Stimulated activated CD8-positive, alpha-beta memory T cell treated with anti-CD3 and anti-CD28 coated beads, Interleukin-15, amount 100 ng/mL, for 4 hours (primary cell): ENCODE data around the gene CCDC134.

ENCODE experiments used
- DNase-seq, 2 donors: peaks; one replicate each; pipeline ENCODE4 v3.0.0-alpha.2; 2020; ENCODE audit warnings: low read depth in 2 of 2

CCDC134 gene

GRCh38 chr22:41782751-41783150, 17.7 kb upstream of the CCDC134 start:
- DNase-seq: no peak

- no peak for DNase-seq
These were observed 13.1 kb upstream of the CCDC134 start for GRCh38 chr22:41787331-41787730.

- DNase-seq: no peak
These were observed 6.6 kb upstream of the CCDC134 start for GRCh38 chr22:41793871-41794270.

GRCh38 chr22:41798736-41799135, 1.7 kb upstream of the CCDC134 start:
- DNase-seq: no peak

GRCh38 chr22:41799486-41800347, 762 bp upstream of the CCDC134 start:
- DNase-seq: no peak

- DNase-seq: no peak
These were observed 804 bp downstream of the CCDC134 start for GRCh38 chr22:41801147-41801819.

- DNase-seq: no peak
These were observed 1.4 kb downstream of the CCDC134 start for GRCh38 chr22:41801886-41802285.

- DNase-seq: no peak
These were observed 5.2 kb downstream of the CCDC134 start for GRCh38 chr22:41805639-41806038.

GRCh38 chr22:41808400-41808799, 7.9 kb downstream of the CCDC134 start:
- DNase-seq: no peak

GRCh38 chr22:41810022-41810421, 9.5 kb downstream of the CCDC134 start:
- DNase-seq: no peak

- DNase-seq: no peak
These were observed 12.5 kb downstream of the CCDC134 start for GRCh38 chr22:41812805-41813545.

GRCh38 chr22:41813726-41814410, 13.4 kb downstream of the CCDC134 start:
- DNase-seq: no peak

GRCh38 chr22:41815716-41816115, 15.2 kb downstream of the CCDC134 start:
- no peak for DNase-seq

- DNase-seq: no peak
These were observed 15.8 kb downstream of the CCDC134 start for GRCh38 chr22:41816241-41816640.

- no peak for DNase-seq
These were observed 16.4 kb downstream of the CCDC134 start for GRCh38 chr22:41816871-41817270.

GRCh38 chr22:41818011-41818410, 17.5 kb downstream of the CCDC134 start:
- no peak for DNase-seq

GRCh38 chr22:41818596-41818995, 18.1 kb downstream of the CCDC134 start:
- DNase-seq: no peak

GRCh38 chr22:41819257-41819656, 18.8 kb downstream of the CCDC134 start:
- no peak for DNase-seq

- no peak for DNase-seq
These were observed 20.0 kb downstream of the CCDC134 start for GRCh38 chr22:41820447-41820846.

- DNase-seq: no peak
These were observed 21.2 kb downstream of the CCDC134 start for GRCh38 chr22:41821471-41822316.
